Caco-2 (cell line): ENCODE data around the gene ERICH6B. TPM values are rescaled to one million over a fixed set of nuclear protein-coding genes. Genes with fewer than 3 reads are reported as not detected.

Source experiments
- BruUV-seq: library from RNA; stranded (reverse); fragments of 400-500 nt; replicated peaks from 2 replicates; lab custom pipeline; 2021; lab: Mats Ljungman, UMichigan
- CTCF ChIA-PET: fragments of 300-600 bp; sonication (Branson Sonifier 250); formaldehyde crosslinking; loops from one replicate; lab custom pipeline; 2022; ENCODE audit warnings: antibody characterized with exemption; lab: Charles Lee
- POLR2A ChIA-PET: fragments of 300-600 bp; sonication (Branson Sonifier 250); formaldehyde crosslinking; loops from one replicate; lab custom pipeline; 2022; ENCODE audit warnings: antibody characterized with exemption; lab: Charles Lee
- DNase-seq, 2 experiments: peaks; one replicate each; pipeline versions ENCODE4 v3.0.0 to v3.0.0-alpha.2; 2020 to 2022
- H3K27me3 ChIP-seq: replicated peaks from 2 replicates; pipeline ENCODE4 v1.6.0; 2011; ENCODE audit warnings: low read length; ENCODE audit not compliant: control insufficient read depth, insufficient read depth
- H3K36me3 ChIP-seq: 2 replicates; pipeline ENCODE4 v1.5.1; 2011; ENCODE audit warnings: low read length; ENCODE audit not compliant: control insufficient read depth, insufficient read depth
- H3K4me1 ChIP-seq: fragments of 250-450 bp; sonication (Bioruptor Pico); 2 replicates; pipeline ENCODE4 v1.5.1; 2020; ENCODE audit warnings: mild to moderate bottlenecking
- H3K4me3 ChIP-seq: 2 replicates; pipeline ENCODE4 v1.5.1; 2011; ENCODE audit warnings: low read depth, mild to moderate bottlenecking, control low read depth, low read length
- H3K9me3 ChIP-seq: fragments of 250-450 bp; sonication (Bioruptor Pico); 2 replicates; pipeline ENCODE4 v1.5.1; 2020; ENCODE audit warnings: mild to moderate bottlenecking, moderate library complexity
- H3K27ac Mint-ChIP-seq: one replicate; pipeline ENCODE4 v1.8.0; 2022; ENCODE audit warnings: mixed read lengths; ENCODE audit not compliant: unreplicated experiment
- H3K27me3 Mint-ChIP-seq: one replicate; pipeline ENCODE4 v1.8.0; 2022; ENCODE audit warnings: mixed read lengths; ENCODE audit not compliant: insufficient read depth, unreplicated experiment
- H3K36me3 Mint-ChIP-seq: one replicate; pipeline ENCODE4 v1.8.0; 2022; ENCODE audit warnings: mild to moderate bottlenecking, mixed read lengths; ENCODE audit not compliant: insufficient read depth, unreplicated experiment
- H3K4me1 Mint-ChIP-seq: one replicate; pipeline ENCODE4 v1.8.0; 2022; ENCODE audit warnings: low read depth, mixed read lengths; ENCODE audit not compliant: unreplicated experiment
- H3K4me3 Mint-ChIP-seq: one replicate; pipeline ENCODE4 v1.8.0; 2022; ENCODE audit warnings: mild to moderate bottlenecking, moderate library complexity, mixed read lengths; ENCODE audit not compliant: unreplicated experiment
- H3K9me3 Mint-ChIP-seq: one replicate; pipeline ENCODE4 v1.8.0; 2022; ENCODE audit warnings: mixed read lengths; ENCODE audit not compliant: unreplicated experiment
- intact Hi-C: fragments of 100-400 bp; cut with micrococcal nuclease; formaldehyde crosslinking; loops from one replicate; pipeline ENCODE4 v1.10.0; 2022; ENCODE audit not compliant: unreplicated experiment
- total RNA-seq: library from RNA; stranded (reverse); gene quantifications from 2 replicates; pipeline ENCODE4 v1.2.3, GENCODE V29; 2022
- TF ChIP-seq, protein P1 (sequence below), 2 experiments: fragments of 200-600 bp in 1 of 2; IDR thresholded peaks; 1 replicate in 1 of 2; 2 replicates in 1 of 2; pipeline versions ENCODE4 v1.5.1 to v1.8.0; 2011 to 2022; ENCODE audit warnings: antibody characterized with exemption in 1 of 2, control low read depth in 1 of 2, inconsistent platforms in 1 of 2, low read depth in 1 of 2, low read length in 1 of 2, mild to moderate bottlenecking in 1 of 2, moderate library complexity in 1 of 2; ENCODE audit not compliant: insufficient read depth in 1 of 2, severe bottlenecking in 1 of 2, unreplicated experiment in 1 of 2

Gene ERICH6B
- total RNA-seq, 1 experiment from 2014 or later: not detected

DNA sequence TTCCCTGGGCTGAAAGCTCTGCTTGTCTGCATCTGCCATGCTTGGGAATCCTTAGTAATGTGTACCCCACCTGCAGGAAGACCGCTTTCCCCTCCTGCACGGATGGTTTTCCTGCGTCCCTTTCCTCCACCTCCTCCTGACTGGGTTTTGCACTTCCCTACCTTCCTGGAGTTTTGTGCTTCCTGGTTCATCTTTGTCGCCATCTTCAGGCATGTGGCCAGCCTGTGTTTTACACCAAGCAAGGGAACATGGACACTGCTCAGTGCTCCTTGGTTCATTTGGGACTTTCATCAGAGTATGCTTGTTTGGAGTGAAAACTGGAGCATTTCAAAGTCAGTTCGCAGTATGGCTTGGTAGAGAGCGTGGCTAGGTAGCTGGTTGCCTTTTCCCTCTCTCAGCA, 30.7 kb downstream of the ERICH6B start:
- peak; percentile 43 to 50 for DNase-seq
- ChIA-PET POLR2A (no interaction called here), CTCF (no interaction called here)
- Mint-ChIP-seq H3K27me3 (no peaks in the 10 kb centered on the region), H3K4me1 (peaks cover 6% of the 10 kb centered on the region), H3K9me3 (peaks cover 13% of the 10 kb centered on the region), H3K36me3 (no peaks in the 10 kb centered on the region), H3K4me3 (no peak overlapping the region), H3K27ac (peak overlapping the region; percentile 54)
- H3K27me3 ChIP-seq: no peaks in the 10 kb centered on the region
- no peaks in the 10 kb centered on the region for H3K9me3 ChIP-seq
- TF ChIP-seq, protein P1, sequence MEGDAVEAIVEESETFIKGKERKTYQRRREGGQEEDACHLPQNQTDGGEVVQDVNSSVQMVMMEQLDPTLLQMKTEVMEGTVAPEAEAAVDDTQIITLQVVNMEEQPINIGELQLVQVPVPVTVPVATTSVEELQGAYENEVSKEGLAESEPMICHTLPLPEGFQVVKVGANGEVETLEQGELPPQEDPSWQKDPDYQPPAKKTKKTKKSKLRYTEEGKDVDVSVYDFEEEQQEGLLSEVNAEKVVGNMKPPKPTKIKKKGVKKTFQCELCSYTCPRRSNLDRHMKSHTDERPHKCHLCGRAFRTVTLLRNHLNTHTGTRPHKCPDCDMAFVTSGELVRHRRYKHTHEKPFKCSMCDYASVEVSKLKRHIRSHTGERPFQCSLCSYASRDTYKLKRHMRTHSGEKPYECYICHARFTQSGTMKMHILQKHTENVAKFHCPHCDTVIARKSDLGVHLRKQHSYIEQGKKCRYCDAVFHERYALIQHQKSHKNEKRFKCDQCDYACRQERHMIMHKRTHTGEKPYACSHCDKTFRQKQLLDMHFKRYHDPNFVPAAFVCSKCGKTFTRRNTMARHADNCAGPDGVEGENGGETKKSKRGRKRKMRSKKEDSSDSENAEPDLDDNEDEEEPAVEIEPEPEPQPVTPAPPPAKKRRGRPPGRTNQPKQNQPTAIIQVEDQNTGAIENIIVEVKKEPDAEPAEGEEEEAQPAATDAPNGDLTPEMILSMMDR (IDR thresholded peaks at IDR 0.05; ENCODE audit: insufficient read depth in 1 of 2, low read depth in 1 of 2, low read length in 1 of 2, severe bottlenecking in 1 of 2, unreplicated experiment in 1 of 2): peak; percentile 32 to 35
- intact Hi-C loops: loop anchor here (5.0 kb wide), 1 partner anchor 73 kb away; no protein-coding TSS in a partner anchor
- no TSS peak for BruUV-seq
- H3K4me3 ChIP-seq: no peak overlapping the region
- H3K36me3 ChIP-seq: no peaks in the 10 kb centered on the region
- H3K4me1 ChIP-seq: 0 out of 2 replicates have a peak, but pooled peaks cover 8% of the 10 kb centered on the region

- Mint-ChIP-seq H3K27me3 (no peaks in the 10 kb centered on the region), H3K36me3 (no peaks in the 10 kb centered on the region), H3K9me3 (peaks cover 13% of the 10 kb centered on the region), H3K4me3 (no peak overlapping the region), H3K27ac (no peak overlapping the region), H3K4me1 (peaks cover 6% of the 10 kb centered on the region)
- ChIA-PET POLR2A (no interaction called here), CTCF (interaction anchor here (0.9 kb wide), 1 partner anchor 29 kb away, joined by 3 read pairs; no protein-coding TSS in a partner anchor)
- no peak overlapping the region for H3K4me3 ChIP-seq
- no peaks in the 10 kb centered on the region for H3K27me3 ChIP-seq
- no peaks in the 10 kb centered on the region for H3K9me3 ChIP-seq
- TF ChIP-seq, protein P1 (IDR thresholded peaks at IDR 0.05; ENCODE audit: insufficient read depth in 1 of 2, low read depth in 1 of 2, low read length in 1 of 2, severe bottlenecking in 1 of 2, unreplicated experiment in 1 of 2): no peak
- intact Hi-C loops: loop anchor here (5.0 kb wide), 1 partner anchor 70 kb away; no protein-coding TSS in a partner anchor
- BruUV-seq: no TSS peak
- H3K4me1 ChIP-seq: 0 out of 2 replicates have a peak, but pooled peaks cover 8% of the 10 kb centered on the region
- no peaks in the 10 kb centered on the region for H3K36me3 ChIP-seq
- no peak for DNase-seq
Measured at GRCh38 chr13:45582408-45583076, 33.0 kb downstream of the ERICH6B start.

- Histone ChIP-seq H3K4me1 (no peaks in the 10 kb centered on the region), H3K9me3 (no peaks in the 10 kb centered on the region), H3K36me3 (no peaks in the 10 kb centered on the region), H3K4me3 (no peak overlapping the region), H3K27me3 (no peaks in the 10 kb centered on the region)
- ChIA-PET POLR2A (no interaction called here), CTCF (no interaction called here)
- BruUV-seq: no TSS peak
- no peak overlapping the region for H3K4me3 Mint-ChIP-seq
- DNase-seq: no peak
- H3K4me1 Mint-ChIP-seq: peaks cover 3% of the 10 kb centered on the region
- no peaks in the 10 kb centered on the region for H3K9me3 Mint-ChIP-seq
- intact Hi-C loops: no loop called here
- H3K27me3 Mint-ChIP-seq: no peaks in the 10 kb centered on the region
- no peak overlapping the region for H3K27ac Mint-ChIP-seq
- TF ChIP-seq, protein P1 (IDR thresholded peaks at IDR 0.05; ENCODE audit: insufficient read depth in 1 of 2, low read depth in 1 of 2, low read length in 1 of 2, severe bottlenecking in 1 of 2, unreplicated experiment in 1 of 2): no peak
- no peaks in the 10 kb centered on the region for H3K36me3 Mint-ChIP-seq
Measured at GRCh38 chr13:45576466-45576865, 39.1 kb downstream of the ERICH6B start.
